GM12891 (cell line): ENCODE data around the gene HSF5.

Experiments used
- POLR2A ChIP-seq: IDR thresholded peaks from 2 replicates; pipeline ENCODE4 v1.6.1; 2011; ENCODE audit warnings: low read depth, low read length, control low read depth
- POLR2AphosphoS5 ChIP-seq: IDR thresholded peaks from 2 replicates; pipeline ENCODE4 v1.6.1; 2011; ENCODE audit warnings: low read depth, low read length, control low read depth

DNA sequence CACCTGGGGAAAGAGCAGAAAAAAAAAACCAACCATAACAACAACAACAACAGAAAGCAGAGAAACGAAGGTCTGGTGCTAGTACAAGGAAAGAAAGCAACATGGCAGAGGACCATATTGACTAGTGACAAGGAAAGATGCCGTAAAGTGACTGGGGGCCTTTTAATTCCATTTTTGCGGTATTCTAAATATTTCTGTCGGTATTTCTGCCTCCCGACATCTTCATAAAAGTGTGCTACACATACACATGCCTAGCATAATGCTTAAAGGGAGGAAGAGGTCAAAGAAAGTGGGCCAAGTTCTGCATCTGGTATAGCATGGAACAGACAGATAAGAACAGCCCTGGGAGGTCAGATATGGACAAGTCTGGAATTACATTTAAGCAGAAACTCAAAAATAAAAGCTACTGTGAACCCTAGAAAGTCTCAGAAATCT, 51.4 kb downstream of the HSF5 start:
- TF ChIP-seq POLR2A (no peak), POLR2AphosphoS5 (no peak)
